Measurements from ENCODE around the gene CSF3R.
"Not testable (repeated sequence)": the region's sequence is repeated elsewhere in the genome, so short reads cannot be mapped to it uniquely, and the experiment has no call there.

CSF3R gene

DNA sequence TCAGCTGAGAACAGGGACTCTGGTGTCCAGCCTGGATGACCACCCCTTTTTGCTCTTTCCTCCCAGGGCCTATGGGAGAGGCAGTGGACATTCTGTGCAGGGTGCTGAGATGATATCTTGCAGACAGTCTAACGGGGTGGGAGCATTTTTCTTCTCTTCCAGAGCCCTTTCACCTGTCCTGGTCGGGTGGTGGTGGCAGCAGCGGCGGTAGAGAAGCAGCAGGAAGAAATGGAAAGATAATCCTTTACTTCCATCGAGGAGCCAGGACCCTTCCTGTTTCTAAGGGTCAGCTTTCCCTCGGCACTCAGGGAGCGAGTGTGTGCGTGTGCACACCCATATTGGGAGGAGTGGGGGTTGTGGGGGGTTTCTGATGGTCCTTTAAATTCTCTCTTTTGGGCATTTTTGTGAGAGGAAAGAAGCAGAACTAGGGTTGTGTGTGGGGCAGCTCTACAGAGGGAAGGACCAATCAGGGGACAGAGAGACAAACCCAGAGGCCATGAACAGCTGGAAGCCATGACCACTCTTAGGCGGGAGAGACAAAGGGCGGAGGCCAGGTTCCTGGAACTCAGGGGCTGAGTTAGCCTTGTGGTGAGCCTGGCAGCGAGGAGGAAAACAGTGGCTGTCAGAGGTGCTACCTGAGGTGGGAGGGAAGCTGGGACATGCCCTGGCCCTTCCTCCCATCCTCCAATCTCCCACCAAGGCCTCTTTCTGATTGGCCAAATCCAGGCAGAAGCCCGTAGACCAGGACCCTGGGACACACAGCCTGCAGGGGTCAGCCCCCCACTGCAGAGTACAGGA lies 31.2 kb upstream of the CSF3R start:
- no peak for DNase-seq (ENCODE audit: low read depth)

- no peak for DNase-seq (ENCODE audit: low read depth)
Observed at GRCh38 chr1:36512842-36513241, 30.1 kb upstream of the CSF3R start.

- no peak for DNase-seq (ENCODE audit: low read depth)
Observed at GRCh38 chr1:36511804-36512798, 29.4 kb upstream of the CSF3R start.

- DNase-seq (ENCODE audit: low read depth), result not testable (repeated sequence)
Observed at GRCh38 chr1:36511220-36511619, 28.5 kb upstream of the CSF3R start.

- DNase-seq (ENCODE audit: low read depth), result no peak
Observed at GRCh38 chr1:36510418-36510817, 27.7 kb upstream of the CSF3R start.

DNA sequence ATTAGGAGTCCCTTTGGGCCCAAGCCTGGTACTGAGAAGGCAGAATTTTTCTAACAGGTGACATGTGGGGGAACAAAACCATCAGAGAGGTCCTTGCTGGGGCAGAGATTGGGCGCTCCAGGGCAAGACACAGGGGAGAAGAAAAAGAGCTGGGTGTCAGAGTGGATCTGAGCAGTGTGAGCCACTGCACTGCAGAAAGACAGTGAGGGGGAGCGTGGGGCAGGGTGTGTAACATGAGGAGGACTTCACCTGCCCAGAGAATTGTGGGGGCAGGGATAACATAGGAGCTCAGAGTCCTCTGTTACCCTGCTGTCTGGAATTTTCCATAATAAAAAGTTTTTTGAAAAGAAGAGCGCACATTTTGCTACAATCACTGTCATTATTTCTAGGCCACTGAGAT lies 25.5 kb upstream of the CSF3R start:
- no peak for DNase-seq (ENCODE audit: low read depth)

GRCh38 chr1:36506276-36506920 lies 23.7 kb upstream of the CSF3R start:
- DNase-seq (ENCODE audit: low read depth), result no peak

- DNase-seq (ENCODE audit: low read depth), result no peak
Observed at GRCh38 chr1:36503733-36504132, 21.0 kb upstream of the CSF3R start.

GRCh38 chr1:36503159-36503558 lies 20.4 kb upstream of the CSF3R start:
- no peak for DNase-seq (ENCODE audit: low read depth)

- DNase-seq (ENCODE audit: low read depth), result no peak
Observed at GRCh38 chr1:36502616-36503015, 19.9 kb upstream of the CSF3R start.

GRCh38 chr1:36501911-36502310 lies 19.2 kb upstream of the CSF3R start:
- DNase-seq (ENCODE audit: low read depth), result not testable (repeated sequence)

GRCh38 chr1:36497207-36497606 lies 14.5 kb upstream of the CSF3R start:
- DNase-seq (ENCODE audit: low read depth), result no peak

GRCh38 chr1:36494971-36495370 lies 12.3 kb upstream of the CSF3R start:
- no peak for DNase-seq (ENCODE audit: low read depth)

DNA sequence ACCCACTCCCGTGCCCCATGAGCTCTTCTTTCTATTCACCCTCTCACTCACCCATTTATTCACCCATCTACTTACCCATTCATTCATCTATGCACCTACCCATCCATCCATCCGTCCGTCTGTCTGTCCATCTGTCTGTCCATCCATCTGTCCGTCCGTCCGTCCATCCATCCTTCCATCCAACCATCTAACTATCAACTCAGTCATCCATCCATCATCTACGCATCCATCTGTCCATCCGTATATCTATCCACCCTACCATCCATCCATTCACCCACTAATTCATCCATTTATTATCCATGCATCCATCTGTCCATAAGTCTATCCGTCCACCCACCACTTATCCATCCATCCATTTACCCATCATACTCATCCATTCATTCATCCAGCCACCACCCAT lies 10.8 kb upstream of the CSF3R start:
- no peak for DNase-seq (ENCODE audit: low read depth)

- no peak for DNase-seq (ENCODE audit: low read depth)
Observed at GRCh38 chr1:36492491-36492890, 9.8 kb upstream of the CSF3R start.

GRCh38 chr1:36489258-36490051 lies 6.7 kb upstream of the CSF3R start:
- not testable (repeated sequence) for DNase-seq (ENCODE audit: low read depth)

DNA sequence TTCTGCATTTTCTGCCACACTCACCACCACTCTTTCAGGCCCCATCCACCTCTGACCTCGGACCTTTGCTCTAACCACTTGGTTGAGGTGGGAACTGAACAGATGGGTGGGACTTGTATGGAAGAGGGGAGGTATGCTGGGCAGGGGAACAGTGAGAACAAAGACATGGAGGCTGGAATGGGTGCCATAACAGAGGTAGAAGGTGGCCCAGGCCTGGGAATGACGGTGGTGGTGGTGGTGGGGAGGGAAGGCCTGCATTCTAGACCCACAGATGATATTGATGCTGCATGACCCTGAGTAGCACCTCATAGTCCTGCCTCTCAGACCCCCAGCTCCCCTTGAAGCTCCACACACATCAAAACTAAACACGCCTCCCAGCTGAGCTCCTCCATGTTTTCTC lies 5.2 kb upstream of the CSF3R start:
- DNase-seq (ENCODE audit: low read depth), result no peak

GRCh38 chr1:36487336-36487725 lies 4.6 kb upstream of the CSF3R start:
- not testable (repeated sequence) for DNase-seq (ENCODE audit: low read depth)

DNA sequence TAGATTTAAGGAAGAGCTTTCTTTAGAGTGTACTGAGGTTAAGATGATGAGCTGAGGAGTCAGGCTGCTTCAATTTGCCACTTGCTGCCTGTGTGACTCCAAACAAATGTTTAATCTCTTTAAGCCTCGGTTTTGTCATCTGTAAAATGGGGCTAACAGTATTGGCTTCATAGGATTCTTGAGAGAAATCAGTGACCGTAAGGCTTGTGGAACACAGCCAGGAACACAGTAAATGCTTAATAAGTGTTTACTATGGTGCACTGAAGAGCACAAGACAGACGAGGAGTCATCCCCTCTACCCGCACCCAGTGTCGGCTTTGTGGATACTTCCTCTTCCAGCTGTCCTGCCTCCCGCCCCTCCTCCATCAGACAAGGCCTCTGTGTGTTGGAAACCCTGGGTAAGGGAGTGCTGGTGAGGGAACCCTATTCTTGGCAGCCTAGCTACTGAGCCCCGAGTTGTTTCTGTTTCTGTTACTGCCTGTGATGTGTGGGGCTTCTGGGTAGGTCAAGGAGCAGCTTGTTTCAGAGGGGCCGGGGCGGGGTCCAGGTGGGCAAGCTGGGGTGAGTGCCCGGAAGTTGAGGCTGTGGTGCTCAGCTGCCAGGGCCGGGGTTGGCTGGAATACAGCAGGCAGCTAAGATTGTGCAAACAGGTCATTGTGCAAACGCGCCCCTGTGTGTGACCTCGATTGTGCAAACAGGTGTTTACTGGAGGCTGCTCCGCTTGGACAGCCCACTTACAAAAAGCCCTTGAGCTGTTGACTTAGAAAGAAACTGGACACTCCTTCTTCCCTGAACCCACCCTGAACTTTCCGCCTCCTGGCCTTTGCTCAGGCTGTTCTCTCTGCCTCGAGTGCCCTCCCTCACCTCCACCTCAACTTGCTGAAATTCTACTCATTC lies 4.0 kb upstream of the CSF3R start:
- DNase-seq (ENCODE audit: low read depth), result no peak

DNA sequence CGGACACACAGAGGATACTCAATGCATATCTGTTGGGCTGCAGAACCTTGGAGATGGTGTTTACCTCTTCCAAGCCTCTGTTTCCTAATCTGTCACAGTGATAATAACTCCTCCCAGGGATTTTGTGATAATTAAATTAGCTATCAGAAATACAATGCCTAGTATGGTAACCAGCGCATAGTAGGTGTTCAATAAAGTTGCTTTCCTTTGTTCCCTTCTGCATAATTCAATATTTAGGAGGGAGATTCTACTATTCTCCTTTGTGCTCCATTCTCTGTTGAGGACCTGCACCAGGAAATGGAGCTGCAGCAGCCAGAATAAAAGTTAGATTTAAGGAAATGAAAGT lies 3.4 kb upstream of the CSF3R start:
- DNase-seq (ENCODE audit: low read depth), result no peak

GRCh38 chr1:36484099-36484498 lies 1.4 kb upstream of the CSF3R start:
- DNase-seq (ENCODE audit: low read depth), result no peak
